GM12892 (cell line): Measurements from ENCODE around the gene TAF1A.

ENCODE experiments used
- DNase-seq: peaks from one replicate; pipeline ENCODE4 v3.0.0; 2011; ENCODE audit not compliant: insufficient read length
- FAIRE-seq: peaks from 2 replicates; lab custom pipeline; 2011; peaks lifted over from hg19 to GRCh38; lab: Jason Lieb, UNC
- POLR2A ChIP-seq: IDR thresholded peaks from 2 replicates; pipeline ENCODE4 v1.6.1; 2011; ENCODE audit warnings: low read depth, low read length, control low read depth
- POLR2AphosphoS5 ChIP-seq: IDR thresholded peaks from 2 replicates; pipeline ENCODE4 v1.6.1; 2011; ENCODE audit warnings: low read depth, low read length, control low read depth
- TAF1 ChIP-seq: IDR thresholded peaks from 2 replicates; pipeline ENCODE4 v1.6.1; 2011; ENCODE audit warnings: low read depth, mild to moderate bottlenecking, control low read depth, low read length, borderline replicate concordance

TAF1A gene

GRCh38 chr1:222592171-222592570 lies 2.4 kb upstream of the TAF1A start:
- no peak for FAIRE-seq
- no peak for DNase-seq
- TF ChIP-seq TAF1 = no peak
- TF ChIP-seq POLR2A = no peak
- no peak for TF ChIP-seq POLR2AphosphoS5

- TF ChIP-seq POLR2A (no peak), TAF1 (no peak), POLR2AphosphoS5 (no peak)
- DNase-seq (no peak), FAIRE-seq (no peak)
These were observed 1.6 kb downstream of the TAF1A start for GRCh38 chr1:222588135-222588534.

GRCh38 chr1:222586842-222587241 lies 2.9 kb downstream of the TAF1A start:
- TF ChIP-seq POLR2AphosphoS5 (no peak), POLR2A (no peak), TAF1 (no peak)
- DNase-seq (no peak), FAIRE-seq (no peak)

- FAIRE-seq (peak; percentile 42), DNase-seq (no peak)
- no peak for TF ChIP-seq POLR2AphosphoS5
- no peak for TF ChIP-seq POLR2A
- no peak for TF ChIP-seq TAF1
These were observed 6.7 kb downstream of the TAF1A start for GRCh38 chr1:222583079-222583478.

GRCh38 chr1:222582099-222582774 lies 7.5 kb downstream of the TAF1A start:
- FAIRE-seq (peak; percentile 82), DNase-seq (no peak)
- no peak for TF ChIP-seq POLR2AphosphoS5
- TF ChIP-seq POLR2A = no peak
- no peak for TF ChIP-seq TAF1

- FAIRE-seq (no peak), DNase-seq (no peak)
- TF ChIP-seq TAF1 (no peak), POLR2AphosphoS5 (no peak), POLR2A (no peak)
These were observed 10.4 kb downstream of the TAF1A start for GRCh38 chr1:222579316-222579715.

GRCh38 chr1:222570837-222571236 lies 18.9 kb downstream of the TAF1A start:
- FAIRE-seq (no peak), DNase-seq (no peak)
- TF ChIP-seq POLR2AphosphoS5 (no peak), TAF1 (no peak), POLR2A (no peak)

- FAIRE-seq (no peak), DNase-seq (no peak)
- TF ChIP-seq POLR2A = no peak
These were observed 28.1 kb downstream of the TAF1A start for GRCh38 chr1:222561656-222562055.

- TF ChIP-seq POLR2A = no peak
- no peak for TF ChIP-seq POLR2AphosphoS5
- TF ChIP-seq TAF1 = no peak
- DNase-seq = no peak
- FAIRE-seq = no peak
These were observed 32.2 kb downstream of the TAF1A start for GRCh38 chr1:222557574-222557973.

- TF ChIP-seq POLR2AphosphoS5 (no peak), POLR2A (no peak), TAF1 (no peak)
- FAIRE-seq (no peak), DNase-seq (no peak)
These were observed 32.6 kb downstream of the TAF1A start for GRCh38 chr1:222557148-222557547.

- FAIRE-seq = no peak
- no peak for TF ChIP-seq POLR2AphosphoS5
- no peak for TF ChIP-seq POLR2A
- TF ChIP-seq TAF1 = no peak
- no peak for DNase-seq
These were observed 33.6 kb downstream of the TAF1A start for GRCh38 chr1:222555992-222556615.

GRCh38 chr1:222554177-222554576 lies 35.6 kb downstream of the TAF1A start:
- FAIRE-seq (no peak), DNase-seq (no peak)

More at GRCh38 chr1:222554177-222554576, 35.6 kb downstream of the TAF1A start:
- TF ChIP-seq TAF1 (no peak), POLR2AphosphoS5 (no peak), POLR2A (no peak)
